ENCODE data around the gene PPP1R14D. TPM values are rescaled to one million over a fixed set of nuclear protein-coding genes. Genes with fewer than 3 reads are reported as not detected.

Gene PPP1R14D
- total and polyA plus RNA-seq, 2 of the 8 experiments (the other 6 are each of a cell fraction or from before 2014, with no cell fraction given) = not detected

DNA sequence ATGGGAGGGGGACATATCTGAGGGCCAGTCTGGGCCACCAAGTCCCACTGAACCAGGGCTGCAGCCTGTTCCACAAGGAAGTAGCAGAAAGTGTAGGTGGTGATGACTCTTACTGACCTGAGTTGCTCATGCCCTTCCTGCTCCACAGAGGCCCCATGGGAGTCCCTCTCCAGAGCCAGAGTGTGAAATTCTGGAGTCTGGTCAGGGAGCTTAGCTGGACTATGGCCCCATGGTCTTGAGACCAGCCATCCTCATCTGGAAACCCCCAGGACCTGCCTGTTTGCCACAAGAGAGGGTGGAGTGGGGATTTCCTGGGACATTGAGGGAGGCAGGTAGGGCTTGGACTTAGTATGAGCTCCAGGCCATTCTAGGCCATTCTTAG, 18.3 kb upstream of the PPP1R14D start (continued):
- TF ChIP-seq FOSL1 (IDR thresholded peaks at IDR 0.05; ENCODE audit: insufficient read depth, low read depth, low read length) (no peak), SIRT6 (IDR thresholded peaks at IDR 0.05; ENCODE audit: low read length) (no peak), KDM4A (IDR thresholded peaks at IDR 0.05; ENCODE audit: low read depth, low read length, severe bottlenecking) (no peak), RNF2 (IDR thresholded peaks at IDR 0.05; ENCODE audit: borderline replicate concordance, low read depth, low read length, missing control alignments, poor library complexity, severe bottlenecking) (no peak), CBX8 (IDR thresholded peaks at IDR 0.05; ENCODE audit: borderline replicate concordance, low read depth, low read length) (no peak), TAF1 (IDR thresholded peaks at IDR 0.05; ENCODE audit: low read depth, low read length) (no peak), BRCA1 (IDR thresholded peaks at IDR 0.05; ENCODE audit: low read depth, low read length) (no peak), POLR2A (IDR thresholded peaks at IDR 0.05; ENCODE audit: control extremely low read depth in 1 of 2, low read depth in 2 of 2, low read length in 2 of 2) (no peak)
